Right hindlimb (tissue), 1 donor: ENCODE results near the gene PTGR3.
"Not testable (repeated sequence)": the region's sequence is repeated elsewhere in the genome, so short reads cannot be mapped to it uniquely, and the experiment has no call there.

Experiments
- DNase-seq: peaks from one replicate; pipeline ENCODE4 v3.0.0-alpha.2; 2018

PTGR3 gene

DNA sequence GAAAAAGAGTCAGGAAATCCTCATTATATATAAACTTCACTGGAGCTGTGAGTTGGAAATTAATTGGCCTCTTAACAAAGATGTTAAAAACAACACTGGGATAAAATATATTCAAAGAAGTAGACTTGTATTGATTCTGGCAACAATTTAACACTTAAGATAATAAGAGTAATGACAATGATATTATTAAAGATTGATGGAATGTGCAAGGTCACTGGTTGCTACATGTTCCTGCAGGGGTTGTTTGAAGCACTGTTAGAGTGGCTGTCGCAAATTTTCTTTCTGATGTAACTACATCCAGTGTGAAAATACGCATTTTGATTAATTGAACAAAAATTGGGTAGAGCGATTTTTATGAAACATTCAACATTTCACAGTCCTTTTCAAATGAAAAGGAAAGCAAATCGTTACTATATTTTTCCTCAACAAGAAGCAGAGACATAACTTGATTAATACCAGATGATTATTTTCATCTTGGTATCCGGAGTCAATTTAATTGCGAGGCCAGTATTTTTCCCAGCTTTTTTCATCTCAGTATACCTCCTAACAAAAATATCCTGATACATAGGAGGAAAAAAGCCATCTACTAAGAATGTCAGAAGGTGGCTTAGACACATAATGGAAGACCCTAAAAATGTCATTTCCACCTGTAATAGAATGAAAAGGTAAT lies 6.1 kb downstream of the PTGR3 start:
- DNase-seq = no peak

- peak; percentile 81 for DNase-seq
These were observed 7.4 kb downstream of the PTGR3 start for GRCh38 chr18:75201282-75202270.

DNA sequence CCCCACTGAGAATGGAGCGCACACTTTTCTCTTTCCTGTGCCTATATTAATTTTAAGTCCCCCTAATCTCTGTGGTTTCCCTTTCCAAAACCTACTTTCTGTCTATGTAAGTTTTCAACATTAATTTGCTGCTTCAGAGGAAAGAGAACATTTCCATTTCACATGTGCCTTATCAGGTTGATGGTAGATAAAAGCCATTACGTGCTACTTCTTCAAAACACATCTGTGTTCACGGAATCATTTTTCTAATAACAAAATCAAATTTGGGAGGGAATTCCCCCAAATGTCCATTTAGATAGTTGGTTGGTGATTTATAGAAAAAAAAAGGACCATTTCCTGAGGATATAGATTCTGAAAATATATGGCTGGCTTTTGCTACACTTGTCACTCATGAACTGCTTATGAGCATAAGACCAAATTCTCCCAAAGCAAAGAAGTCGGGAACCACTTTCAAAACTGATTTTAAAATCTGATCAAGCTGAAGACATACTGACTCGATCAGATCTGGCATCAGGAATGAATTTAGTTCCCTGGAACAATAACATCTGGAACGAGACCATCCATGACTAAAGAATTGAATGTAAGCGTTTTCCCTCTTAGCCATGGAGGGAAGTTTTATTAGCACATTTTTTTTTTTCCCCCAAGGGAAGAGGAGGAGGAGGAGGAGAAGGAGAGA lies 8.2 kb downstream of the PTGR3 start:
- DNase-seq = no peak

DNA sequence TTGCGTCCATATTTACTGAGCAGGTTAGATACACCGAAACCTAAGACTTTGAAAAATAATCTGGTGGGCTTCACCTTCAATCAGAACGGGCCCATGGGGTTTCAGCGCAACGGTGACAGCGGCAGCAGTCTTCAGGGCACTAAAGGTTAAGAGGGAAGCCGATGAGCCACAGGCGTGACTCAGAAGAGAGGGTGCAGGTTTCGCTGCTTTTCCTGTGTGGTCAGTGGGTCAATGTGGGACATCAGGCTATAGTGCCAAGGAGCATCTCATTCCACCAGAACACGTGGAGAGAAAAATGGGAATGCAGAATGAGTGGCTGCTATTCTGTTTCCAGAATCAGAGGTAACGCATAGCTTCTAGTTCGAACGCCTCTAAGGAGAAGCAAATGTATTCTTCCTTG lies 8.9 kb downstream of the PTGR3 start:
- DNase-seq = no peak

- no peak for DNase-seq
These were observed 9.6 kb downstream of the PTGR3 start for GRCh38 chr18:75199327-75199726.

- DNase-seq = no peak
These were observed 10.9 kb downstream of the PTGR3 start for GRCh38 chr18:75198036-75198435.

DNA sequence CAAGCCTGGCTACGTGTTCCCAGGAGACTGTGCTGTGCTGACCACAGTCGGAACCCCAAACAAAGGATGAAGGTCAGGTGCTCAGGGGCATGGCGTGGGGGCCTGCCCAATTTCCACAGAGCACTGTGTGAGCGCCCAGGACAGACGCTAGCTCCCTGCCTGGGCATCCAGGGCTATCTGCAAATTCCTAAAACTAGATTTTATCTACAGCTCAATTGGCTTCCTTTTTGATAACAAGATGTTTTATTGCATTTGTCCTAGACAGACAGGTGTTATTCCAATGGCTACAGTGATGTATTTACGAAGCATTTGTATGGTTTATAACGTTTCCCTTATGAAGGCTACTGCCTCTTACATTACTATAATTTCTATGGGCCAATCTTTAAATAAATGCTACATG lies 16.0 kb downstream of the PTGR3 start:
- DNase-seq = no peak

DNA sequence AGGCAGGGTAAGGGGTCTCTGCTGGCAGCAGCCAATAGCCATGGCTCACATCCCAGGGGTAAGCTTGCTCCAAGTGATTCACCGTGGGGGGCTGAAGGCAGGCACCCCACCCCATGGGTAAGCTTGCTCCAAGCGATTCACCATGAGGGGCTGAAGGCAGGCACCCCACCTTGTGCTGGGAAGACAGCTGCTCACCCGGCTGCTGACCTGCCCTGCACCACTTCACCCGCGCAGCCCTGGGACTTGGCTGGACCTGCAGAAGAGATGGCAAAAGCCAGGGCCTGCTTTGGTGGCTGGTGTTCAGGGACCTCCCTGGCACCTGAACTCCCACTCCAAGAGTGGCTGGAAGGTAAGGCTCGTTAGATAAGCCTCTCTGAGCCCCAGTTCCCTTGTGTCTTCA lies 19.2 kb downstream of the PTGR3 start:
- no peak for DNase-seq

GRCh38 chr18:75187702-75188101 lies 21.2 kb downstream of the PTGR3 start:
- DNase-seq = not testable (repeated sequence)

- DNase-seq = no peak
These were observed 23.5 kb downstream of the PTGR3 start for GRCh38 chr18:75185460-75185859.

- DNase-seq = no peak
These were observed 24.9 kb downstream of the PTGR3 start for GRCh38 chr18:75183973-75184493.

DNA sequence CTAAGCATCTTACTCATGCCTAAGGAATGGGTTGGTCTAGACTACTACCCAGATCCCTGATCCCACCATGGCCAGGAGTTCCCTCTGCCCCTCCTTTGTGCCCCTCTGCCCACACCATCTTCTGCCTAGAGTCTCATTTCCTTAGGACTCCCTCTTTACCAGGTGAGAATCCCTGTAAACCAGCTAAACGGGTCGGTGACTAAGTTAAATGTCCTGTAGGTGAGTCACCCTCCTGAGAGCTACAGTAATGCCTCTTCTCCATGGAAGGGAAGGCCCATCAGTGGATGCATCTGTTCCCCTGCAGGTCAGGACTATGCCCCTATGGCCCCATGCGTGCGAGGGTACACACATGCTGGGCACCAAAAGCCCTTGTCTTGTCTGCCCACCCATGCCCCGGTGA lies 25.4 kb downstream of the PTGR3 start:
- no peak for DNase-seq

DNA sequence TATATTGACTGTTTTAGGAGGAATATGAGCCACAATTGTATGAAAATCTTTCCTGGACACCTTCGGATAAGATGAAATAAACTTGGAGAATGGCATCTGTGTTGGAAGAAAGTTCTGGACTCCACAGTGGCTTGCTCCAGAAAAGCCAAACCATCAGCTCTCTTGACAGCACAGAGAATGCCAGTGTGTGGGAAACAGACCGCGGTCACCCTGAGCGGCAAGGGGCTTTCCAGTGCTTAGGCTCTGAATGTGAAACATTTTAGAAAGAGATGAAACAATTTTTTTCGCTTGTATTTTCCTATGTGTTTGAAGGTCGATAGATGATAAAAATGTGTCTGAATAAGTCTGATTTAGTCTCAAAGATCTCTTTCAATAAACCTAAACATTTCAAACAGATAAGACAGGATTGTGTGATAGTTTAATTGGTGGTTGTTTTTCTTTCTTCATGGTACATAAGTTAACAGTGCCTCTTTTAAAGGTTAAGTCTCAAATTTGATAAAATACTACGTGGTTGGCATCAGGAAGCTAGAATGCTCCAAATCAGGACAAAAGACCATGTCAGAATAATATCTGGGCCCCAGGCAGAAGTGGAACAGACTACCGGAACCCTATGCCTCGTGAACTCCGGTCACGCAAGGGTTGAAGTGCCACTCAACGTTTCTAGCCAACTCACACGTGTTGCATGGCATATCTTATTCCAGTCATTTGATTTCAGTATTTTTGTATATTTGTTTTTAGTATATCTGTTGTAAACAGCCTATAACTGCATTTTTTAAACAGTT lies 28.9 kb downstream of the PTGR3 start:
- no peak for DNase-seq

DNA sequence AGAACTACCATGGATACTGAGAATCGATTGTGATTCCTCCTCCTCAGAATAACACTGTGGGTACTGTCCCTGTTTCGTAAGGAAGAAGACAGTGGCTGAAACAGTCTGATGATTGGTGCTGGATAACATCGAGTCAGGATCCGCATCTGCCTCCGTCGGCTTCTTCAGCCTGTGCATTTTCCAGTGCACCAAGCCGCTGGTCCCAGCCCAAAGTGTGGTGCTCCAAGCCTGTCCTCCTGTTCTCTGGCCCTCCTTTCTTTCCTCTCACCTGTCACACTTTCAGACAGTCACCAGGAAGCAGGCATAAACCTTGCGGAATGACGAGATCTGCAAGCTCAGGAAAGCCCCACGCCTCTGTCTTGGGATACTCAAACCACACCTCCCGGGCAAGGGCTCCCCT lies 30.6 kb downstream of the PTGR3 start:
- no peak for DNase-seq

- DNase-seq = no peak
These were observed 32.1 kb downstream of the PTGR3 start for GRCh38 chr18:75176849-75177248.

DNA sequence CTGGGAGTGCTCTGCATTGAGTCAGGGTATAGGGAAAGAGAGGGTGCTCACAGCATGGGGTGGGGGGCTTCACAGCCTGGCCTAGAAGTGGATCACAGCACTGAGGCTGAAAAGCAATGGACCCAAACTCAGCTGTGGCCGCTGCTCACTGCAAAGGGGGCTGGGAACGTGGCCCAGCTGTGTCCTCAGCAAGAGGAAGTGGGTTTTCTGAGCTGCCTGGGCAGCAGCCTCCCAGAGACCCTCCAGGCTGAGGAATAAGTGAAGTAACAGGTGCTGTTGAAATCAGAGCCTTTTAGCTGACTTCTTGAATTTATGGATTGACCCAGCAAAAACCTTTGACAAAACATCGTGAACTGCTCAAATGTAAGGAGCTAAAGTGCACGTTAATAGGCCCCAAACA lies 35.2 kb downstream of the PTGR3 start:
- no peak for DNase-seq

GRCh38 chr18:75173125-75173432 lies 35.9 kb downstream of the PTGR3 start:
- DNase-seq = no peak

DNA sequence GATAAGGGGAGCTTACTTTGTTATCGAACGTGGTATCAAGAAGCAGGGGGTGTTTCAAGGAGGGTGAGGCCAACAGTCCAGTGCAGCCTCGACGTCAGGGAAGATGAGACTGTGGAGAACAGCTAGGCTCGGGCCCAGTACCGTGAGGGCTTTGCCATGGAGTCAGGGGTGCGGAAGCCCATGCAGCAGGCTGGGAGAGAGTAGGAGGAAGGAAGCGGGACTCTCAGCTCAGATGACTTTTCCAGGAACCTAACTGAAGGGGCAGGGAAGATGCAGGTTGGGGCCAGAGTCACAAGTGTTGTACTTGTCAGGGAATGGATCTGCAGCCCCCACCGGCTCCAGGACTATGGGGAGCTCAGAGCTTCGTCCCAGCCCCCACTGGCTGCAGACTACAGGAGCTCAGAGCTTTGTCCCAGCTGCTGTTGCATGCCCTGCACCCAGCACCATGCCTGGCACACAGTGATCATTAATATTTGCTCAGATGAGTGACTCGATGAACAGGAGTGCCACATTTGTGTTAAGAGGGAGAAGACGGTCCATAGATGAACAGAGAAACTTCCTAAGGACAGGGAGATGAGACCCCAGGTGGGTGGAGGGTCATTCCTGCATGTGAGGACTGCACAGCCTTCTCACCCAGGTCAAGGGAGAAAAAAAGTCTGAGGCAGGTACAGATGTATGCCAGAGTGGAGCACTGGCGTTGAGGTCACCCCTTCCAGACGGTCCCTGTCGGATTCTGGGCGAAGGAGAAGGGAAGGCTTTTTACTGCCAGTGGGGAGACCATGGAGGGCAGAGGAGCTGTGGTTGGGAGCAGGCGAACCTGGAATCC lies 36.4 kb downstream of the PTGR3 start:
- DNase-seq = no peak

- DNase-seq = no peak
These were observed 38.0 kb downstream of the PTGR3 start for GRCh38 chr18:75170916-75171315.

GRCh38 chr18:75170022-75170789 lies 38.7 kb downstream of the PTGR3 start:
- DNase-seq = peak; percentile 60

DNA sequence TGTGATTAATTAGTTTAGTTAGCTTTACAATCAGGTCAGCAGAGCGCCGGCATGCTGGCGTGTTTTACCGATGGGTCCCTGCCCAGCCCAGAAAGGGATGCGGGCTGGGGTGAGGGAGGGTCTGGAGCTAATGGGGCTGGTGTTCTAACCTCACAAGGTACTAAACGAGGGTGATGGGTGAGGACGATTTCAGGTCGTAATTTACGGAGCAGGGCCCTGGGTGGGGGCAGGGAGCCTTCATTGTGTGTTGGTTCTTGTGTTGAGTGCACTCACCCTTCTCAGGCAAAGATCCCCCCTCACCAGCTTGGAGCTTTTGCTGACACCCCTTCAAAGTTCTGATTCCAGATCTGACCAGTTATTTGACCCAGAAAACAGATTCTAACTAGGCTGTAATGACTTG lies 39.5 kb downstream of the PTGR3 start:
- DNase-seq = no peak
